HEK293 (cell line): ENCODE results near the gene MAP3K14.

Experiments used
- KLF10 ChIP-seq: fragments of 450-650 bp; IDR thresholded peaks from 2 replicates; pipeline ENCODE4 v1.5.1; 2018; ENCODE audit warnings: missing biosample characterization, mild to moderate bottlenecking, missing genetic modification characterization
- OVOL3 ChIP-seq: fragments of 450-650 bp; formaldehyde crosslinking; IDR thresholded peaks from 2 replicates; pipeline ENCODE4 v1.5.1; 2016; ENCODE audit warnings: missing biosample characterization, missing genetic modification characterization
- TCF7L2 ChIP-seq: IDR thresholded peaks from 2 replicates; pipeline ENCODE4 v1.6.1; 2011; ENCODE audit warnings: low read depth, mild to moderate bottlenecking, inconsistent platforms, low read length, moderate library complexity, borderline replicate concordance
- ZFHX2 ChIP-seq: fragments of 450-650 bp; formaldehyde crosslinking; conservative IDR thresholded peaks from 2 replicates; pipeline ENCODE4 v1.5.1; 2016; ENCODE audit warnings: missing biosample characterization, missing genetic modification characterization
- ZFP37 ChIP-seq: fragments of 450-650 bp; formaldehyde crosslinking; IDR thresholded peaks from 2 replicates; pipeline ENCODE4 v1.5.1; 2016; ENCODE audit warnings: missing biosample characterization, missing genetic modification characterization
- ZNF114 ChIP-seq: fragments of 450-650 bp; formaldehyde crosslinking; IDR thresholded peaks from 2 replicates; pipeline ENCODE4 v1.5.0; 2017; ENCODE audit warnings: missing biosample characterization, missing genetic modification characterization
- ZNF138 ChIP-seq: fragments of 450-650 bp; formaldehyde crosslinking; IDR thresholded peaks from 2 replicates; pipeline ENCODE4 v1.5.1; 2016; ENCODE audit warnings: missing biosample characterization, missing genetic modification characterization, borderline replicate concordance
- ZNF146 ChIP-seq: fragments of 450-650 bp; formaldehyde crosslinking; IDR thresholded peaks from 2 replicates; pipeline ENCODE4 v1.5.1; 2016; ENCODE audit warnings: missing biosample characterization, missing genetic modification characterization
- ZNF155 ChIP-seq: fragments of 450-650 bp; formaldehyde crosslinking; IDR thresholded peaks from 2 replicates; pipeline ENCODE4 v1.5.1; 2016; ENCODE audit warnings: missing biosample characterization, missing genetic modification characterization
- ZNF157 ChIP-seq: fragments of 450-650 bp; formaldehyde crosslinking; IDR thresholded peaks from 2 replicates; pipeline ENCODE4 v1.5.1; 2016; ENCODE audit warnings: missing biosample characterization, missing genetic modification characterization
- ZNF169 ChIP-seq: fragments of 450-650 bp; formaldehyde crosslinking; IDR thresholded peaks from 2 replicates; pipeline ENCODE4 v1.5.1; 2016; ENCODE audit warnings: missing biosample characterization, missing genetic modification characterization
- ZNF174 ChIP-seq: fragments of 450-650 bp; formaldehyde crosslinking; IDR thresholded peaks from 2 replicates; pipeline ENCODE4 v1.5.0; 2017; ENCODE audit warnings: missing biosample characterization, mild to moderate bottlenecking, missing genetic modification characterization
- ZNF2 ChIP-seq: fragments of 450-650 bp; formaldehyde crosslinking; IDR thresholded peaks from 2 replicates; pipeline ENCODE4 v1.5.1; 2016; ENCODE audit warnings: missing biosample characterization, missing genetic modification characterization
- ZNF266 ChIP-seq: fragments of 450-650 bp; formaldehyde crosslinking; IDR thresholded peaks from 2 replicates; pipeline ENCODE4 v1.5.1; 2016; ENCODE audit warnings: missing biosample characterization, missing genetic modification characterization, low read depth
- ZNF292 ChIP-seq: fragments of 450-650 bp; formaldehyde crosslinking; IDR thresholded peaks from 2 replicates; pipeline ENCODE4 v1.5.1; 2016; ENCODE audit warnings: low read depth, missing biosample characterization, missing genetic modification characterization, borderline replicate concordance
- ZNF302 ChIP-seq: fragments of 450-650 bp; formaldehyde crosslinking; IDR thresholded peaks from 2 replicates; pipeline ENCODE4 v1.5.1; 2016; ENCODE audit warnings: missing biosample characterization, missing genetic modification characterization, low read depth
- ZNF350 ChIP-seq: fragments of 450-650 bp; formaldehyde crosslinking; IDR thresholded peaks from 2 replicates; pipeline ENCODE4 v1.5.0; 2017; ENCODE audit warnings: missing biosample characterization, mild to moderate bottlenecking, missing genetic modification characterization
- ZNF394 ChIP-seq: fragments of 450-650 bp; formaldehyde crosslinking; IDR thresholded peaks from 2 replicates; pipeline ENCODE4 v1.5.1; 2016; ENCODE audit warnings: missing biosample characterization, missing genetic modification characterization, mild to moderate bottlenecking, moderate library complexity, borderline replicate concordance
- ZNF433 ChIP-seq: fragments of 450-650 bp; formaldehyde crosslinking; IDR thresholded peaks from 2 replicates; pipeline ENCODE4 v1.5.1; 2016; ENCODE audit warnings: missing biosample characterization, missing genetic modification characterization, low read depth
- ZNF548 ChIP-seq: fragments of 450-650 bp; formaldehyde crosslinking; IDR thresholded peaks from 2 replicates; pipeline ENCODE4 v1.5.1; 2016; ENCODE audit warnings: missing biosample characterization, missing genetic modification characterization
- ZNF560 ChIP-seq: fragments of 450-650 bp; formaldehyde crosslinking; IDR thresholded peaks from 2 replicates; pipeline ENCODE4 v1.5.1; 2017; ENCODE audit warnings: missing biosample characterization, missing genetic modification characterization, borderline replicate concordance
- ZNF747 ChIP-seq: fragments of 450-650 bp; formaldehyde crosslinking; IDR thresholded peaks from 2 replicates; pipeline ENCODE4 v1.5.1; 2016; ENCODE audit warnings: missing biosample characterization, missing genetic modification characterization
- ZNF791 ChIP-seq: fragments of 450-650 bp; formaldehyde crosslinking; IDR thresholded peaks from 2 replicates; pipeline ENCODE4 v1.5.1; 2016; ENCODE audit warnings: missing biosample characterization, missing genetic modification characterization
- ZSCAN16 ChIP-seq: fragments of 450-650 bp; formaldehyde crosslinking; IDR thresholded peaks from 2 replicates; pipeline ENCODE4 v1.5.1; 2016; ENCODE audit warnings: missing biosample characterization, missing genetic modification characterization
- ZSCAN23 ChIP-seq: fragments of 450-650 bp; formaldehyde crosslinking; IDR thresholded peaks from 2 replicates; pipeline ENCODE4 v1.5.1; 2016; ENCODE audit warnings: missing biosample characterization, missing genetic modification characterization
- ZXDB ChIP-seq: fragments of 450-650 bp; formaldehyde crosslinking; IDR thresholded peaks from 2 replicates; pipeline ENCODE4 v1.5.1; 2016; ENCODE audit warnings: missing biosample characterization, missing genetic modification characterization
- TF ChIP-seq, protein P1 (sequence below): fragments of 450-650 bp; formaldehyde crosslinking; IDR thresholded peaks from 2 replicates; pipeline ENCODE4 v1.5.1; 2016; ENCODE audit warnings: missing biosample characterization, missing genetic modification characterization
- TF ChIP-seq, protein P2 (sequence below): fragments of 450-650 bp; formaldehyde crosslinking; IDR thresholded peaks from 2 replicates; pipeline ENCODE4 v1.5.1; 2017; ENCODE audit warnings: missing biosample characterization, missing genetic modification characterization
- TF ChIP-seq, protein P3 (sequence below): fragments of 450-650 bp; formaldehyde crosslinking; IDR thresholded peaks from 2 replicates; pipeline ENCODE4 v1.5.1; 2016; ENCODE audit warnings: missing biosample characterization, missing genetic modification characterization
- TF ChIP-seq, protein P4 (sequence below): fragments of 450-650 bp; formaldehyde crosslinking; IDR thresholded peaks from 2 replicates; pipeline ENCODE4 v1.5.1; 2016; ENCODE audit warnings: missing biosample characterization, missing genetic modification characterization
- TF ChIP-seq, protein P5 (sequence below): fragments of 450-650 bp; formaldehyde crosslinking; IDR thresholded peaks from 2 replicates; pipeline ENCODE4 v1.5.1; 2016; ENCODE audit warnings: missing biosample characterization, missing genetic modification characterization, borderline replicate concordance
- TF ChIP-seq, protein P6 (sequence below): fragments of 450-650 bp; formaldehyde crosslinking; IDR thresholded peaks from 2 replicates; pipeline ENCODE4 v1.5.1; 2016; ENCODE audit warnings: missing biosample characterization, missing genetic modification characterization

MAP3K14 gene

DNA sequence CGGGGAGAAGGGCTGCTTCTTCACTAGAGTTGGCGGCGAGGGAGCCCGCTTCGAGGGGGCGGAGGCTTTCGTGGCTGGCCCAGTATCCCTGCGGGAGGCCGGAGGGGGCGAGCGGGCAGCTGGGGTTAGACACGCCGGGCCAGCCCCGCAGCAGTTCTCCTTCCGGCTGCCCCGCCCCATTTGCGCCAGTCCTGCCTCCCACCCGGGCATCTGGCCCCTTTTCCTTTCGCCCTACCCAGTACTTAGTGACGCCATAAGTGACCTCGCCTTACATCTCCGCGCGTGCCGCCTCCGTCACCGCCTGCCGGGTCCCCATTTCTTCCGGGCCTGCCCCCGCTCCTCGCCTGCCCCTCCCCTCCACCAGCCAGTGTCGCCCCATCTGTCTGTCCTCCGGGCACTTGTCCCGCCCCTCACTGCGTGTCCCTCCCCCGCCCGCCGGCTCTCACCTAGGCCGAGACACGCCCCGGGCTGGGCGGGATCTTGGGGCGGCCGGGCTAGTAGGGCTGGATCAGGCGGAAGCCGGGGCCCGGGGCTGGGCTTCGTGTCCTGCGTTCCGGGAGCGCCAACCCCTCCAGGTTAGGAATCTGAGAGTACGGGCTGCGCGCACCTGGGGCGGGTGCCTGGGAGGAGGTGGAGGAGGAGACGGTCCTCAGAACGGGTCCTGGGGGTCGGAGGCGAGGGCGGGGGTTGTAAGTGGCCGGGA, 69.2 kb downstream of the MAP3K14 start (continued):
- TF ChIP-seq, protein P1, sequence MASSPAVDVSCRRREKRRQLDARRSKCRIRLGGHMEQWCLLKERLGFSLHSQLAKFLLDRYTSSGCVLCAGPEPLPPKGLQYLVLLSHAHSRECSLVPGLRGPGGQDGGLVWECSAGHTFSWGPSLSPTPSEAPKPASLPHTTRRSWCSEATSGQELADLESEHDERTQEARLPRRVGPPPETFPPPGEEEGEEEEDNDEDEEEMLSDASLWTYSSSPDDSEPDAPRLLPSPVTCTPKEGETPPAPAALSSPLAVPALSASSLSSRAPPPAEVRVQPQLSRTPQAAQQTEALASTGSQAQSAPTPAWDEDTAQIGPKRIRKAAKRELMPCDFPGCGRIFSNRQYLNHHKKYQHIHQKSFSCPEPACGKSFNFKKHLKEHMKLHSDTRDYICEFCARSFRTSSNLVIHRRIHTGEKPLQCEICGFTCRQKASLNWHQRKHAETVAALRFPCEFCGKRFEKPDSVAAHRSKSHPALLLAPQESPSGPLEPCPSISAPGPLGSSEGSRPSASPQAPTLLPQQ (tag by site-specific recombination) = no peak; the same call in 1 of the 2 replicates
- TF ChIP-seq ZNF174 (tag by site-specific recombination) = no peak
- TF ChIP-seq ZXDB (tag by site-specific recombination) = peak; percentile 84; the same call in 1 of the 2 replicates
- TF ChIP-seq ZFHX2 (tag by site-specific recombination) = peak; percentile 93
- TF ChIP-seq, protein P2, sequence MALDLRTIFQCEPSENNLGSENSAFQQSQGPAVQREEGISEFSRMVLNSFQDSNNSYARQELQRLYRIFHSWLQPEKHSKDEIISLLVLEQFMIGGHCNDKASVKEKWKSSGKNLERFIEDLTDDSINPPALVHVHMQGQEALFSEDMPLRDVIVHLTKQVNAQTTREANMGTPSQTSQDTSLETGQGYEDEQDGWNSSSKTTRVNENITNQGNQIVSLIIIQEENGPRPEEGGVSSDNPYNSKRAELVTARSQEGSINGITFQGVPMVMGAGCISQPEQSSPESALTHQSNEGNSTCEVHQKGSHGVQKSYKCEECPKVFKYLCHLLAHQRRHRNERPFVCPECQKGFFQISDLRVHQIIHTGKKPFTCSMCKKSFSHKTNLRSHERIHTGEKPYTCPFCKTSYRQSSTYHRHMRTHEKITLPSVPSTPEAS = no peak
- TF ChIP-seq ZNF548 (tag by site-specific recombination) = no peak
- no peak for TF ChIP-seq ZFP37
- no peak for TF ChIP-seq OVOL3 (tag by site-specific recombination)
- TF ChIP-seq ZNF138 (tag by site-specific recombination) = no peak
- no peak for TF ChIP-seq ZNF157 (tag by site-specific recombination)
- TF ChIP-seq ZNF791 (tag by site-specific recombination) = no peak
- TF ChIP-seq ZNF747 = no peak
- TF ChIP-seq ZNF292 (tag by site-specific recombination) = no peak
- no peak for TF ChIP-seq ZNF114 (tag by site-specific recombination)
- no peak for TF ChIP-seq ZNF350
- TF ChIP-seq ZSCAN16 (tag by site-specific recombination) = 0 out of 2 replicates have a peak, but pooled peaks have one; percentile 40
- no peak for TF ChIP-seq ZSCAN23 (tag by site-specific recombination)
- TF ChIP-seq, protein P3, sequence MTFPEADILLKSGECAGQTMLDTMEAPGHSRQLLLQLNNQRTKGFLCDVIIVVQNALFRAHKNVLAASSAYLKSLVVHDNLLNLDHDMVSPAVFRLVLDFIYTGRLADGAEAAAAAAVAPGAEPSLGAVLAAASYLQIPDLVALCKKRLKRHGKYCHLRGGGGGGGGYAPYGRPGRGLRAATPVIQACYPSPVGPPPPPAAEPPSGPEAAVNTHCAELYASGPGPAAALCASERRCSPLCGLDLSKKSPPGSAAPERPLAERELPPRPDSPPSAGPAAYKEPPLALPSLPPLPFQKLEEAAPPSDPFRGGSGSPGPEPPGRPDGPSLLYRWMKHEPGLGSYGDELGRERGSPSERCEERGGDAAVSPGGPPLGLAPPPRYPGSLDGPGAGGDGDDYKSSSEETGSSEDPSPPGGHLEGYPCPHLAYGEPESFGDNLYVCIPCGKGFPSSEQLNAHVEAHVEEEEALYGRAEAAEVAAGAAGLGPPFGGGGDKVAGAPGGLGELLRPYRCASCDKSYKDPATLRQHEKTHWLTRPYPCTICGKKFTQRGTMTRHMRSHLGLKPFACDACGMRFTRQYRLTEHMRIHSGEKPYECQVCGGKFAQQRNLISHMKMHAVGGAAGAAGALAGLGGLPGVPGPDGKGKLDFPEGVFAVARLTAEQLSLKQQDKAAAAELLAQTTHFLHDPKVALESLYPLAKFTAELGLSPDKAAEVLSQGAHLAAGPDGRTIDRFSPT (tag by site-specific recombination) = peak; percentile 97
- TF ChIP-seq, protein P4, sequence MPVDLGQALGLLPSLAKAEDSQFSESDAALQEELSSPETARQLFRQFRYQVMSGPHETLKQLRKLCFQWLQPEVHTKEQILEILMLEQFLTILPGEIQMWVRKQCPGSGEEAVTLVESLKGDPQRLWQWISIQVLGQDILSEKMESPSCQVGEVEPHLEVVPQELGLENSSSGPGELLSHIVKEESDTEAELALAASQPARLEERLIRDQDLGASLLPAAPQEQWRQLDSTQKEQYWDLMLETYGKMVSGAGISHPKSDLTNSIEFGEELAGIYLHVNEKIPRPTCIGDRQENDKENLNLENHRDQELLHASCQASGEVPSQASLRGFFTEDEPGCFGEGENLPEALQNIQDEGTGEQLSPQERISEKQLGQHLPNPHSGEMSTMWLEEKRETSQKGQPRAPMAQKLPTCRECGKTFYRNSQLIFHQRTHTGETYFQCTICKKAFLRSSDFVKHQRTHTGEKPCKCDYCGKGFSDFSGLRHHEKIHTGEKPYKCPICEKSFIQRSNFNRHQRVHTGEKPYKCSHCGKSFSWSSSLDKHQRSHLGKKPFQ (tag by site-specific recombination) = no peak; the same call in 1 of the 2 replicates
- peak; percentile 86 for TF ChIP-seq KLF10 (tag by site-specific recombination)
- no peak for TF ChIP-seq ZNF2
- no peak for TF ChIP-seq ZNF433 (tag by site-specific recombination)
- no peak for TF ChIP-seq ZNF394 (tag by site-specific recombination)
- no peak for TF ChIP-seq ZNF146
- no peak for TF ChIP-seq TCF7L2
- TF ChIP-seq ZNF560 (tag by site-specific recombination) = no peak
- TF ChIP-seq ZNF302 (tag by site-specific recombination) = no peak
- TF ChIP-seq ZNF155 (tag by site-specific recombination) = no peak
- no peak for TF ChIP-seq ZNF169 (tag by site-specific recombination)
- TF ChIP-seq, protein P5, sequence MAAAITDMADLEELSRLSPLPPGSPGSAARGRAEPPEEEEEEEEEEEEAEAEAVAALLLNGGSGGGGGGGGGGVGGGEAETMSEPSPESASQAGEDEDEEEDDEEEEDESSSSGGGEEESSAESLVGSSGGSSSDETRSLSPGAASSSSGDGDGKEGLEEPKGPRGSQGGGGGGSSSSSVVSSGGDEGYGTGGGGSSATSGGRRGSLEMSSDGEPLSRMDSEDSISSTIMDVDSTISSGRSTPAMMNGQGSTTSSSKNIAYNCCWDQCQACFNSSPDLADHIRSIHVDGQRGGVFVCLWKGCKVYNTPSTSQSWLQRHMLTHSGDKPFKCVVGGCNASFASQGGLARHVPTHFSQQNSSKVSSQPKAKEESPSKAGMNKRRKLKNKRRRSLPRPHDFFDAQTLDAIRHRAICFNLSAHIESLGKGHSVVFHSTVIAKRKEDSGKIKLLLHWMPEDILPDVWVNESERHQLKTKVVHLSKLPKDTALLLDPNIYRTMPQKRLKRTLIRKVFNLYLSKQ = no peak
- TF ChIP-seq, protein P6, sequence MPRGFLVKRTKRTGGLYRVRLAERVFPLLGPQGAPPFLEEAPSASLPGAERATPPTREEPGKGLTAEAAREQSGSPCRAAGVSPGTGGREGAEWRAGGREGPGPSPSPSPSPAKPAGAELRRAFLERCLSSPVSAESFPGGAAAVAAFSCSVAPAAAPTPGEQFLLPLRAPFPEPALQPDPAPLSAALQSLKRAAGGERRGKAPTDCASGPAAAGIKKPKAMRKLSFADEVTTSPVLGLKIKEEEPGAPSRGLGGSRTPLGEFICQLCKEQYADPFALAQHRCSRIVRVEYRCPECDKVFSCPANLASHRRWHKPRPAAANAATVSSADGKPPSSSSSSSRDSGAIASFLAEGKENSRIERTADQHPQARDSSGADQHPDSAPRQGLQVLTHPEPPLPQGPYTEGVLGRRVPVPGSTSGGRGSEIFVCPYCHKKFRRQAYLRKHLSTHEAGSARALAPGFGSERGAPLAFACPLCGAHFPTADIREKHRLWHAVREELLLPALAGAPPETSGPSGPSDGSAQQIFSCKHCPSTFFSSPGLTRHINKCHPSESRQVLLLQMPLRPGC (tag by site-specific recombination) = no peak; the same call in none of the 2 replicates
- TF ChIP-seq ZNF266 (tag by site-specific recombination) = no peak
